Suprapubic skin (tissue), 4 donors: ENCODE measurements around the gene SYNPO.

Experiments used
- EP300 ChIP-seq: sonication (generic); formaldehyde crosslinking; IDR thresholded peaks from one replicate; pipeline ENCODE4 v1.6.1; 2017; ENCODE audit warnings: antibody characterized with exemption
- POLR2A ChIP-seq, 2 donors: fragments of 450-650 bp; IDR thresholded peaks; one replicate each; pipeline ENCODE4 v1.6.1; 2017; ENCODE audit warnings: antibody characterized with exemption in 2 of 2, mild to moderate bottlenecking in 2 of 2, moderate library complexity in 2 of 2
- POLR2AphosphoS5 ChIP-seq, 3 donors: sonication (generic); formaldehyde crosslinking; IDR thresholded peaks; one replicate each; pipeline ENCODE4 v1.6.1; 2017; ENCODE audit warnings: antibody characterized with exemption in 3 of 3
- TF ChIP-seq, protein P1 (sequence below), 2 donors: fragments of 200-600 bp in 1 of 2; fragments of 450-650 bp in 1 of 2; sonication (generic) in 1 of 2; IDR thresholded peaks; one replicate each; pipeline ENCODE4 v1.5.1; 2016 to 2019; ENCODE audit warnings: antibody characterized with exemption in 2 of 2, mild to moderate bottlenecking in 1 of 2, moderate library complexity in 1 of 2

DNA sequence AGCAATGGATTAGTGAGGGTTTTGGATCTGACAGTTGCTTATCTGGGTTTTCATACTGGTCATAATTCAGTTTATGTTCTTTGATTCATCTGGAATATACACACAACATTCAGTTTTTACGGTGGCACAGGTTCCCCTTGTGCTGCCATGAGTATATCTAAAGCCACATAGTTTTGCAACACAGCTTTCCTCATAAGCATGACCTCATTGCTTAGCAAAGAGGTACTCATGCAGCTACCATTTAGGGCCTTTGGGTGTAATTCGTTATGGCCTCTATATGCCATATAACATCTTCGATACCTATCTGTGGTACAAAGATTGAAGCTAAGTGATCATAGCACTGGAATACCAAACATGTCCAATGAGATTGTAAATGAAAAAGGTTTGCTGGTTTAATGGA is 63.3 kb downstream of the SYNPO start:
- TF ChIP-seq POLR2A (IDR thresholded peaks at IDR 0.05) (no peak), POLR2AphosphoS5 (IDR thresholded peaks at IDR 0.05) (no peak), EP300 (no peak)
- TF ChIP-seq, protein P1, sequence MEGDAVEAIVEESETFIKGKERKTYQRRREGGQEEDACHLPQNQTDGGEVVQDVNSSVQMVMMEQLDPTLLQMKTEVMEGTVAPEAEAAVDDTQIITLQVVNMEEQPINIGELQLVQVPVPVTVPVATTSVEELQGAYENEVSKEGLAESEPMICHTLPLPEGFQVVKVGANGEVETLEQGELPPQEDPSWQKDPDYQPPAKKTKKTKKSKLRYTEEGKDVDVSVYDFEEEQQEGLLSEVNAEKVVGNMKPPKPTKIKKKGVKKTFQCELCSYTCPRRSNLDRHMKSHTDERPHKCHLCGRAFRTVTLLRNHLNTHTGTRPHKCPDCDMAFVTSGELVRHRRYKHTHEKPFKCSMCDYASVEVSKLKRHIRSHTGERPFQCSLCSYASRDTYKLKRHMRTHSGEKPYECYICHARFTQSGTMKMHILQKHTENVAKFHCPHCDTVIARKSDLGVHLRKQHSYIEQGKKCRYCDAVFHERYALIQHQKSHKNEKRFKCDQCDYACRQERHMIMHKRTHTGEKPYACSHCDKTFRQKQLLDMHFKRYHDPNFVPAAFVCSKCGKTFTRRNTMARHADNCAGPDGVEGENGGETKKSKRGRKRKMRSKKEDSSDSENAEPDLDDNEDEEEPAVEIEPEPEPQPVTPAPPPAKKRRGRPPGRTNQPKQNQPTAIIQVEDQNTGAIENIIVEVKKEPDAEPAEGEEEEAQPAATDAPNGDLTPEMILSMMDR (IDR thresholded peaks at IDR 0.05): no peak
